Measurements from ENCODE around the gene SPOCK2. TPM values are rescaled to one million over a fixed set of nuclear protein-coding genes. Genes with fewer than 3 reads are reported as not detected.

The SPOCK2 gene
- total RNA-seq, 1 experiment from 2014 or later, result 1.8 TPM

DNA sequence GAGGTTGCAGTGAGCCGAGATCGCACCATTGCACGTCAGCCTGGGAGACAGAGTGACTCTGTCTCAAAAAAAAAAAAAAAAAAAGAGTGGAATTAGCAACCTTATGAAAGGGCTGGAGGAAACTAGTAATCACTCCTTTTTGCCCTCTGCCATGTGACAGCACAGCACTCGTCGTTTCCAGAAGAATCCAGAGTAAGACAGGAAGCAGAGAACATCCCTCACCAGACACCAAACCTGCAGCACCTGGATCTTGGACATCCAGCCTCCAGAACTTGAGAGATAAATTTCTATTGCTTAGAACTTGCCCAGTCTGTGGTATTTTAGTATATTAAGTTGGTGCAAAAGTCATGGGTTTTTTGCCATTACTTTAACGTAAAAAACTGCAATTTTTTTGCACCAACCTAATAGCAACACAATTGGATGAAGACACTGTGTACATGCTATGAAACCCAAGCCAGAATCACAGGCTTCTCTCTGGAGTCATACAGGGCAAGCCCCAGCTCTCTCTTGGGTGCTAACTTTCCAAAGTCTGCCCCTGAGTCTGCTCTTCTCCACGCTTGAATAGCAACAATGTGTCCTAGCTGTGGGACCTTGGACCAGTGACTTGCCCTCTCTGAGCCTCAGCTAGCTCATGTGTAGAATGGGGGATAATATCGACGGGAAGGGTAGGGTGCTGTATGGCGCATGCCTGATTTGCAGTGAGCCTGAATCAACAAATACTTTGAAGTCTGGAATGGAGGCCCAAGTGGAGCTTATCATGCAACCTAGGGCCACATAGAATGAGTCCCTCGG lies 69.1 kb downstream of the SPOCK2 start:
- Histone ChIP-seq H3K9ac (ENCODE audit: extremely low read depth, insufficient read length, low read length) (no peak overlapping the region), H4K20me1 (ENCODE audit: control insufficient read depth, insufficient read depth, insufficient read length) (no peaks in the 10 kb centered on the region), H3K27me3 (ENCODE audit: insufficient read depth, low read length) (no peaks in the 10 kb centered on the region), H2AFZ (ENCODE audit: low read length) (no peak overlapping the region), H3K23ac (ENCODE audit: insufficient read length, low read depth, low read length) (no peak overlapping the region), H2AK5ac (ENCODE audit: insufficient read length, low read length) (no peak overlapping the region), H3K23me2 (ENCODE audit: insufficient read length, low read depth, low read length, poor library complexity, severe bottlenecking) (no peaks in the 10 kb centered on the region), H4K8ac (replicated peaks; ENCODE audit: insufficient read length, low read depth, low read length) (no peak overlapping the region), H3K4me2 (ENCODE audit: insufficient read depth, insufficient read length, low read length) (no peak overlapping the region), H3T11ph (ENCODE audit: low read length) (no peak overlapping the region), H3K4me1 (ENCODE audit: insufficient read depth, low read length) (no peaks in the 10 kb centered on the region), H2BK12ac (ENCODE audit: insufficient read length, low read depth, low read length) (no peak overlapping the region), H3K56ac (ENCODE audit: insufficient read length, low read depth, low read length) (no peak overlapping the region), H2BK120ac (ENCODE audit: low read depth, low read length, poor library complexity, severe bottlenecking) (no peak overlapping the region), H3K27ac (ENCODE audit: insufficient read length, low read depth, low read length) (no peak overlapping the region), H3K4ac (ENCODE audit: low read depth, low read length) (no peak overlapping the region), H3K79me1 (ENCODE audit: insufficient read depth, low read depth, low read length, poor library complexity, severe bottlenecking) (no peaks in the 10 kb centered on the region), H2BK5ac (ENCODE audit: insufficient read length, low read length) (no peak overlapping the region), H3K9me3 (ENCODE audit: control insufficient read depth, low read depth, low read length) (no peaks in the 10 kb centered on the region), H2BK20ac (ENCODE audit: low read depth, low read length, poor library complexity, severe bottlenecking) (no peak overlapping the region), H3K18ac (ENCODE audit: insufficient read length, low read depth, low read length) (no peak overlapping the region), H4K5ac (ENCODE audit: insufficient read length, low read depth, low read length) (no peak overlapping the region), H3K14ac (ENCODE audit: insufficient read depth, low read length) (no peak overlapping the region), H3K79me2 (ENCODE audit: insufficient read depth, low read length) (no peaks in the 10 kb centered on the region), H2BK15ac (ENCODE audit: low read depth, low read length) (no peak overlapping the region), H4K91ac (ENCODE audit: insufficient read length, low read depth, low read length) (no peak overlapping the region)
- H3K9me3 Mint-ChIP-seq, result no peaks in the 10 kb centered on the region
- H3K27me3 Mint-ChIP-seq (ENCODE audit: low read depth), result peaks cover 6% of the 10 kb centered on the region
- no peaks in the 10 kb centered on the region for H3K36me3 Mint-ChIP-seq (ENCODE audit: insufficient read depth in 1 of 3, low read depth in 3 of 3)
- no CpG with 5 or more reads among the region's 11 CpGs for WGBS (ENCODE audit: extremely low coverage, insufficient read length, low lambda C conversion rate)
- no peak for DNase-seq
- H3K4me3 Mint-ChIP-seq, result no peak overlapping the region
- no peak for TF ChIP-seq CTCF (conservative IDR thresholded peaks at IDR 0.05)
- H3K27ac Mint-ChIP-seq, result no peak overlapping the region
- peaks cover 5 to 15% of the 10 kb centered on the region in 2 experiments for H3K4me1 Mint-ChIP-seq
